NCI-H82 treated with DMSO at 0.1 percent for 48 hours (cell line): ENCODE results near the gene OR9I1.

Experiments used
- DNase-seq: peaks from one replicate; lab custom pipeline; 2025; ENCODE audit not compliant: unreplicated experiment; lab: John Stamatoyannopoulos, UW

Gene OR9I1

DNA sequence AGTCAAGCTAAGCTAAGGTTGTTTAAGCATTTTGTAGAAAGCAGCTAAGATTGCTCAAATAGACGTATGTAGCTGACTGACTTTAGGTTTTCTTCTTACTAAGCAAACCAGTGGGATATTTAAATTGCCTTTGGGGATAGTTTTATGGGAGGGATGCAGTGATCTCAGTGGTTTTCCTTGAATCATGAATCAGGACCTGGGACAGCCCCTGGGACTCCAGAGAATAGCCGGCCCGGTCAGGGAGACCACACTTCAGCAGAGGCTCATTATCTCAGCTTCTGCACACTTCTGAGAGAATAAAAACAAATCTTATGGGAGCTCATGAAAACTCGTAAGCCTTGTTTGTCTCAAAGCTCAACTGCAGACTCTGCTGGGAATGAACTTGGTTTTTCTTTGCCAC lies at the start of gene OR9I1:
Gene OR9I1, minus strand, starts transcription at position 62 of the 400 bp plus-strand sequence. CDS start 6,086 bp downstream, outside the sequence.
- DNase-seq = no peak

DNA sequence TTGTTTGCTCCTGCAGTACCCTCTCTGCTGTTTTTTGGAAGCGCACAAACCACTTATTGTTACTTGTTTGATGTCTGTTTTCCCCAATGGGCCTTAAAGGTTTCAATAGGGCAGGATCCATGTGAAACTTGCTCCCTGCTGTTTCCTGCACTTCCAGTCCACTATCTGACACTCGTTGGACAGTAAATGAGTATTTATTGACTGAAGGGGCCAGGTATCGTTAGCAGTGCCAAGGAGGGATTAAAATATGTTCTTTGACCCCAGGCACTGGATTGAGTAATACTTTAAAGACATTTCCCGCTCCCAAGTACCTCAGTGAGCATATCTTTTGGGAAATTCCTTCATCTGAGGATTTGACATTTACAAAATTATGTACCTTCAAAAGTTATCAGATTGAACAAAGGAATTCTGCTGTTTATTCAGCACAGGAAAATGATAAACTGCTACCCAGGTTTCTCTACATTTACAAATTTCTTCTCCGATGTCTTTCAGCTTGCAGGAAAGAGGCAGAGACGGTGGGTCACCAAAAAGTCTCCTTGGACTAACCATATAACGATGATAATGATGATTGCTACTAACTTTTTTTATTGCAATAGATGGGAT lies 40.3 kb upstream of the OR9I1 start:
- no peak for DNase-seq

- no peak for DNase-seq
Measured at GRCh38 chr11:58164990-58165389, 39.7 kb upstream of the OR9I1 start.

DNA sequence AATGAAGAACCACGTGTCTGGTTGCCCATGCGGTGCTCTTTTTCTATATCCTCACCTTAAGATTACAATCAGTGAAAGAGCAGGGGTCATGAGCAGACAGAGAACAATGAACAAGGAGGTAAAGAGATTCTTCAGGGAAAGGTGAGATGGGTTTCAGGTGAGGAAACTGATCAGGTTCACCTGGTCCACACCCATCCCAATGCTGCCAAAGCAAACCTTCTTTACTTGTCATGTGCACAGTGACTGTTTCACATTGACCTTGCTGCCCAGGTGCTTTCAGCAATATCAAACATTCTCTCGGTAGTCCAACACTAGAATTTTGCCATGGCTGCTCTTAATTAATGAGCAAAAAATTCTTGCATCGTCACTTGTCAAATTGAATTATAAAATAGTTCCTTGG lies 39.1 kb upstream of the OR9I1 start:
- DNase-seq = no peak

DNA sequence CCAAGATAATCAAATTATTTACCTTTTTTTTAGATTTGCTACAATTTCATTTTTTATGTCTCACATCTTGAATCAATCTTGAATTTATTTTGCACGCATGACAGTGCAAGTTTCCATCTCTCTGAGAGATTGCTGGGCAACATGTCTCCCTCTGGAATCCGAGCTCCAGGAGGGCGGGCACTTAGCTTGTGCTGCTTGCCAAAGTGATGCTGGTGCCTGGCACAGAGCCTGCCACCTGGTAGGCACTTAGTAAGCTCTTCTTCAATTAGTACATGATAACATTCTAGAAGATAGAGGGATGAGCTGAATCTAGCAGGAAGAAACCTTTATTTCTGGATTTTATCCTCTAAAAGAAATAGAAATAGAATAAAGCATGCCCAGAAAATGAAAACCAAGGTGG lies 27.5 kb upstream of the OR9I1 start:
- DNase-seq = no peak

DNA sequence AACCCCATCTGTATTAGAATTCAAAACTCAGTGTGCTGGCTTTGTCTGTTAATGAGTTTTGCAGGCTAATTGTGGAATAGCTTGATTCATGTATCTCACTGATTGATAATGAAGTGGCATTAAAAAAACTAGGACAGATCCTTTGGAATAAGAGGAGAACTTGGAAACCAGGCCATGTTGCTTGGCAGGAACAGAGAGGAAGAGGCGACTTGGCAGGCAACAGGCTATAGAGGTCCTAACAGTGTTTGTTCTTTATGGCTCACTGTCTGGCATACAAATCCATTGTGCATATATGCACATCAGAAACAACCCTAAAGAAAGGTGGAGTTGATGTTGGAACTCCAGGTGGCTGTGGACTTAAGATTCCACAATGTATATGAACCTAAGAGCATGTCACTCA lies 17.4 kb upstream of the OR9I1 start:
- DNase-seq = no peak

GRCh38 chr11:58135171-58135570 lies 9.8 kb upstream of the OR9I1 start:
- DNase-seq = no peak

GRCh38 chr11:58134151-58134550 lies 8.8 kb upstream of the OR9I1 start:
- no peak for DNase-seq

- DNase-seq = no peak
Measured at GRCh38 chr11:58133309-58134076, 8.2 kb upstream of the OR9I1 start.

- no peak for DNase-seq
Measured at GRCh38 chr11:58127350-58127749, 2.0 kb upstream of the OR9I1 start.

- no peak for DNase-seq
Measured at GRCh38 chr11:58121096-58121495, 4.2 kb downstream of the OR9I1 start.

GRCh38 chr11:58097437-58097836 lies 27.9 kb downstream of the OR9I1 start:
- DNase-seq = no peak

GRCh38 chr11:58086528-58086927 lies 38.8 kb downstream of the OR9I1 start:
- DNase-seq = no peak

- no peak for DNase-seq
Measured at GRCh38 chr11:58075781-58076180, 49.5 kb downstream of the OR9I1 start.

DNA sequence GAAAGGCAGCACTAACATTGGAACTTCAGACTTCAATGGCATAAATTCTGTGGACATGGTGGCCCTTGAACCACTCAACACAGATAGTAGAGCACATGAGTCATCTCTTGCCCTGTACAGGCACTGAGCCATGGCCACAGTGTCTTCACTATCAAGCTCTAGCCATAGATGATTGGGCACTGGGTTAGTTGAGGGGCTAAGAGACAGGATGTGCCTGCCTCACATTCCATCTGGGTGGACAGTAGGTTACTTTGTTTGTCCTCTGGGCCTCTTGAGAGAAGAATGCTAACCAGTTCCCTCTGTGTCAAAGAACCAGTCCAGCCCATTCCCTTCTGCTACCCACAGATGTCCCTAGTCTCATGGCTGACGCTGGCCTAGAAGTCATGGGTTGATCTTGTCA lies 54.7 kb downstream of the OR9I1 start:
- no peak for DNase-seq

DNA sequence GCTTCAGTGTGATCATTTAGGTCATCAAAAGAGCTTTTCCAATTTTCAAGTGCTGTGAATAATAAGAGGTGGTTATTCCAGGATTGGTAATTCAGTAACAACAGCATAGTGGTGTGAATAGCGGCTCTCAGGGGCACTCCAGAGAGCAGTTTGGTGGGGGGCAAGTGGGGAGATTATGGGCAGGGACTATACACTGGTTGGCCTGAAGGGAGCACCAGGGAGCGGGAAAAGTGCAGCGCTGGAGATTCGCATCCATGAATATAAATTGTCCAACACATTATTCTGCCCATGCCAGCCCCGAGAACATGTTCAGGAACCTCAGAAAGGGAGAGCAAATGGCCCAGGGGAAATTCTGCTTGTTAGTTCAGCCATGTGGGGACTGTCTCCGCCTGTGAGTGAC lies 56.7 kb downstream of the OR9I1 start:
- DNase-seq = no peak

- no peak for DNase-seq
Measured at GRCh38 chr11:58067685-58068084, 57.6 kb downstream of the OR9I1 start.
